Central memory CD4-positive, alpha-beta T cell (primary cell): ENCODE results near the gene MTARC1.

Source experiments
- DNase-seq: peaks from one replicate; pipeline ENCODE4 v3.0.0; 2022
- total RNA-seq, 3 experiments: gene quantifications; one replicate each; lab custom pipeline; 2026; lab: John Stamatoyannopoulos, UW

MTARC1 gene
- 0 to 0.19 (median 0) reads per million in 3 experiments for total RNA-seq

- no peak for DNase-seq
Measured at GRCh38 chr1:220786337-220787068, at the start of gene MTARC1. TSS of gene MTARC1 (plus strand) at chr1:220786913. CDS start at chr1:220786945, 32 bp downstream.

GRCh38 chr1:220741349-220741748 lies 45.4 kb upstream of the MTARC1 start:
- no peak for DNase-seq

- no peak for DNase-seq
Measured at GRCh38 chr1:220741825-220742224, 44.9 kb upstream of the MTARC1 start.

GRCh38 chr1:220742520-220742919 lies 44.2 kb upstream of the MTARC1 start:
- DNase-seq: no peak

- DNase-seq: no peak
Measured at GRCh38 chr1:220746851-220747250, 39.9 kb upstream of the MTARC1 start.

DNA sequence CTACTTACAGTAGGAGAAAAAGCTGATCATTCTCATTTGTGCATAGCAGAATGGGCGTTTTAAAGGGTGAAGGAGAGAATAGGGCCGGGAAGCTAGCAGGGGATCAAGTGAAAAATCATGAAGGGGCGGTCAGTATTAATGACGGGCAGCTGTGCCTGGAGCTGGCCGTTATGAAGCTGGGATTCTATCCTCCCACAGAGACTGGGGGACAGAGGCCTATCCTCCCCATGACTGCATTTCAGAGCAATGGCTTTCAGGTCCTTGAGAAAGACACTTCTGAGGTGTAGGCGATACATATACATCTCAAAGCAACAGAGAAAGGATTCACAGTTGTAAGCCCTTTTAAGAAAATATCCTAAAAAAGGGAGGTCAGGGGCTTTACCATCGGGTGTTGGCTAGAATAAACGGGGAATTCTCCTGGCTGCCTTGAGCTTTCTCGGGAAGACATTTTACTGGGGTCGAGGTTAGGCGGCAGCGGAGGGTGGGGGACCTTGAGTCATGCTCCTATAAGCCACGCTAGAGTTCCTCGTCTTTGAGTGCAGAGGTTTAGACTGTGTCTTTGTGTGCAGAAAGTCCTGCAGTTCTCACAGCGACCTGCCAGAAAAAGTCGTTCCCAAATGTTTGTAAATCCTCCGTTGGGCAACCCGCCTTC lies 39.1 kb upstream of the MTARC1 start:
- no peak for DNase-seq

GRCh38 chr1:220748089-220748934 lies 38.4 kb upstream of the MTARC1 start, which contains the start of gene MTARC2:
TSS of gene MTARC2 (plus strand) at chr1:220748322. CDS start at chr1:220748532, 210 bp downstream.
- no peak for DNase-seq

GRCh38 chr1:220748936-220749335 lies 37.8 kb upstream of the MTARC1 start:
- DNase-seq: no peak

- no peak for DNase-seq
Measured at GRCh38 chr1:220750131-220750515, 36.6 kb upstream of the MTARC1 start.

DNA sequence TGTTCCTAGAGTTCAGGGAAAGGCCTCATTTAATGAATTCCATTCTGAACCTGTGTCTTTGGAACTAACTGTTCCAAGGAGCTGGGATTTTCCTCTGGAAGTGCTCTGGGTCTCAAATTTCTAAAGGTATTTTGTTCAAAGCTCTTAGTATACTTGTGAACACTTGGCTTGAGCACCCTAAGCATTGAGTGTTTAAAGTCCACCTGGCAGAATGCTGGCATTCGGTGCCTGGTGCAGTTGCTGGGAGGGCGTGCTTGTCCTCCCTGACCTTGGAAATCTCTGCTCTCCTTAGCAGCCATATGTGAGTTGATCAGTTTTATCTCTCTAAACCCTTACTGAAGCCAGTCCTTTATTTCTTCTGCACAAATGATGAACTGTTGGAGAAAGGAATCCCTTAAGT lies 35.6 kb upstream of the MTARC1 start:
- no peak for DNase-seq

GRCh38 chr1:220754212-220754917 lies 32.3 kb upstream of the MTARC1 start:
- DNase-seq: no peak

DNA sequence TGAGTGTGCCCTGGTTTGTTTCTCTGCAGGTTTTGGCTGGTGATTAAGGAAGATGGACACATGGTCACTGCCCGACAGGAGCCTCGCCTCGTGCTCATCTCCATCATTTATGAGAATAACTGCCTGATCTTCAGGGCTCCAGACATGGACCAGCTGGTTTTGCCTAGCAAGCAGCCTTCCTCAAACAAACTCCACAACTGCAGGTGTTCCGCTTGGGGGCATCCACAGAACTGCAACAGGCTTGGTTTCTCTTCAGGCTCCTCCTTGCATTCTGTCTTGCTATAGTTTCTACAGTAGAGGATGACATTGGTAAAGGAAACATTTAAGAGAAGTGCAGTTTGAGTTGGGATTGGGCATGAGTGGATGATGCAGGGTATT lies 31.8 kb upstream of the MTARC1 start:
- DNase-seq: no peak

DNA sequence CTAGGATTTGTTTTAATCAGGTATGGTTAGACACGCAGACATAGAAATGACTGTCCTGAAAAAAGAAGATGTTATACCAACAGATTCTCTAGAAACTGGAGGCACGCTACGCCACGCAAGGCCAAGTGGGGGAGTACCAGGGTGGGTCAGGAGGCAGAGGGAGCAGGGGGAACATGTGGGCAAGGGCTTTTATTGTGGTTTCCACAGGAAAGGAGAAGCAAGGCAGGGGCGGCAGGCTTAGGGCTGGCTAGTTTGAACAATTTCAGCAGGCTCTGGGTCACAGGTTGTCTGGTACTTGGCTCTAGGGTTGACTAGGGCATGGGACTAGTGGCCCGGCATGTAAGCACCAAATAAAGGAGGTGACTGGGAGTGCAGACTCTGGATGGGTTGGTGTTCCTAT lies 31.4 kb upstream of the MTARC1 start:
- no peak for DNase-seq

- no peak for DNase-seq
Measured at GRCh38 chr1:220757441-220757840, 29.3 kb upstream of the MTARC1 start.

DNA sequence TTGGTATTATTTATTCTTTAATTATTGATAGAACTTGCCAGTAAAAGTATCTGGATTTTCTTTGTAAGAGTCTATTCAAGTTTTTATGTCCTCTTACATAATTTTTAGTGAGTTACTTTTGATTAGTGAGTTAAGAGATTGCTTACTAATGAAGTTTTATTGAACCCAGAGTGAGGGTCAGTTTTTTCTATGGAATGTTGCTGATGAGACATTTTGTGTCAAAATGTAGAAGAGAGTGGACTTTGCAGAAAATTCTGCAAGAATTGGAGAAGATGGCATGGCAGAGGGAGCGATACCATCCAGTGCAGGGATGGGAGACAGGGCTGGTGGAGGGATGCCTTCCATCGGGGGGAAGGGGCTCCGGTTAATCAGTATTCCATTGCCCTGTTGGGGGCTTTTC lies 27.6 kb upstream of the MTARC1 start:
- DNase-seq: no peak

GRCh38 chr1:220761688-220762427 lies 24.9 kb upstream of the MTARC1 start:
- no peak for DNase-seq

DNA sequence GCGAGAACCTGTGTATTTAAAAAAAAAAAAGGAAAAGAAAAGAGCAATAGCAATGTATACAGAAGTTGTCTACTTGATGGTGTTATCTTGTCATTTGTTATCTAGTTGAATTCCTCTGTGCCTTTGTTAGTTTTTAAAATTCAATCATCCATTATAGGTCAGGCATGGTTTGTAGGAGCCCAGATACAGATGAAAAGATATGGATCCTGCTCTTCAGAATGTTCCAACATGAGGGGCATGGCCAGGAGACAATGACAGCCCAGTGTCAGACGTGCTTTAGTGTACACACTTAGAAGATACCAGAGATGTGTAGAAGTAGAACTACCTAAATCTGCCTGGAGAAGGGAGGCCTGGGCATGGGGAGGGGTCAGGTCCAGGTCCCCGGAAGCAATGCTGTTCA lies 22.0 kb upstream of the MTARC1 start:
- DNase-seq: no peak

- no peak for DNase-seq
Measured at GRCh38 chr1:220767312-220768125, 19.2 kb upstream of the MTARC1 start.

- DNase-seq: no peak
Measured at GRCh38 chr1:220768126-220768601, 18.5 kb upstream of the MTARC1 start.

GRCh38 chr1:220769205-220769604 lies 17.5 kb upstream of the MTARC1 start:
- DNase-seq: no peak
